ENCODE measurements around the gene CT45A8. TPM values are rescaled to one million over a fixed set of nuclear protein-coding genes. Genes with fewer than 3 reads are reported as not detected.
"Not testable (repeated sequence)": the region's sequence is repeated elsewhere in the genome, so short reads cannot be mapped to it uniquely, and the experiment has no call there.

CT45A8 gene
- not detected in 2 replicates for total RNA-seq
- long read RNA-seq, result 0 reads

- H3K36me3 Mint-ChIP-seq (ENCODE audit: unreplicated experiment); H3K9me3 Mint-ChIP-seq (ENCODE audit: unreplicated experiment); DNase-seq (ENCODE audit: extremely low spot score, unreplicated experiment); H3K4me3 Mint-ChIP-seq (ENCODE audit: unreplicated experiment); H3K27ac Mint-ChIP-seq (ENCODE audit: unreplicated experiment); H3K27me3 Mint-ChIP-seq (ENCODE audit: unreplicated experiment); H3K4me1 Mint-ChIP-seq (ENCODE audit: unreplicated experiment): not testable (repeated sequence)
Observed at GRCh38 chrX:135854438-135854837, at the start of gene CT45A8. TSS of gene CT45A8 (minus strand) at chrX:135854538. CDS start at chrX:135850783, 3,755 bp downstream.

- Mint-ChIP-seq H3K9me3 (ENCODE audit: unreplicated experiment) (peaks cover 3% of the 10 kb centered on the region), H3K4me3 (ENCODE audit: unreplicated experiment) (no peak within 1 kb of the TSS), H3K27ac (ENCODE audit: unreplicated experiment) (no peak within 1 kb of the TSS), H3K27me3 (ENCODE audit: unreplicated experiment) (no peaks in the 10 kb centered on the region), H3K4me1 (ENCODE audit: unreplicated experiment) (no peaks in the 10 kb centered on the region), H3K36me3 (ENCODE audit: unreplicated experiment) (no peaks in the 10 kb centered on the region)
- peak; percentile 80 for DNase-seq (ENCODE audit: extremely low spot score, unreplicated experiment)
- TF ChIP-seq CTCF (IDR thresholded peaks at IDR 0.05), result no peak
Observed at GRCh38 chrX:135893294-135893817, 39.0 kb upstream of the CT45A8 start, which contains the start of the genes CT45A10 and SAGE1. TSS of gene CT45A10 (minus strand) at chrX:135893444. CDS start at chrX:135885344, 8,100 bp downstream. TSS of gene SAGE1 (plus strand) at chrX:135893716. CDS start at chrX:135896243, 2,527 bp downstream.

GRCh38 chrX:135892781-135893180 is 38.4 kb upstream of the CT45A8 start:
- no peak for TF ChIP-seq CTCF (IDR thresholded peaks at IDR 0.05)
- Mint-ChIP-seq H3K9me3 (ENCODE audit: unreplicated experiment) (peaks cover 3% of the 10 kb centered on the region), H3K4me3 (ENCODE audit: unreplicated experiment) (no peak overlapping the region), H3K36me3 (ENCODE audit: unreplicated experiment) (no peaks in the 10 kb centered on the region), H3K27me3 (ENCODE audit: unreplicated experiment) (no peaks in the 10 kb centered on the region), H3K4me1 (ENCODE audit: unreplicated experiment) (no peaks in the 10 kb centered on the region), H3K27ac (ENCODE audit: unreplicated experiment) (no peak overlapping the region)
- peak; percentile 75 for DNase-seq (ENCODE audit: extremely low spot score, unreplicated experiment)

GRCh38 chrX:135890087-135890585 is 35.8 kb upstream of the CT45A8 start:
- H3K9me3 Mint-ChIP-seq (ENCODE audit: unreplicated experiment), result peaks cover 3% of the 10 kb centered on the region
- peak; percentile 72 for DNase-seq (ENCODE audit: extremely low spot score, unreplicated experiment)
- no peaks in the 10 kb centered on the region for H3K4me1 Mint-ChIP-seq (ENCODE audit: unreplicated experiment)
- no peak overlapping the region for H3K27ac Mint-ChIP-seq (ENCODE audit: unreplicated experiment)
- no peaks in the 10 kb centered on the region for H3K36me3 Mint-ChIP-seq (ENCODE audit: unreplicated experiment)
- no peak overlapping the region for H3K4me3 Mint-ChIP-seq (ENCODE audit: unreplicated experiment)
- no peak for TF ChIP-seq CTCF (IDR thresholded peaks at IDR 0.05)
- no peaks in the 10 kb centered on the region for H3K27me3 Mint-ChIP-seq (ENCODE audit: unreplicated experiment)

- peak; percentile 8 for TF ChIP-seq CTCF (IDR thresholded peaks at IDR 0.05)
- H3K36me3 Mint-ChIP-seq (ENCODE audit: unreplicated experiment); H3K4me1 Mint-ChIP-seq (ENCODE audit: unreplicated experiment); H3K27ac Mint-ChIP-seq (ENCODE audit: unreplicated experiment); H3K27me3 Mint-ChIP-seq (ENCODE audit: unreplicated experiment); H3K9me3 Mint-ChIP-seq (ENCODE audit: unreplicated experiment); H3K4me3 Mint-ChIP-seq (ENCODE audit: unreplicated experiment): not testable (repeated sequence)
- peak; percentile 59 for DNase-seq (ENCODE audit: extremely low spot score, unreplicated experiment)
Observed at GRCh38 chrX:135888976-135889375, 34.6 kb upstream of the CT45A8 start.

GRCh38 chrX:135888230-135888629 is 33.9 kb upstream of the CT45A8 start:
- H3K9me3 Mint-ChIP-seq (ENCODE audit: unreplicated experiment); H3K4me1 Mint-ChIP-seq (ENCODE audit: unreplicated experiment); H3K27ac Mint-ChIP-seq (ENCODE audit: unreplicated experiment); H3K27me3 Mint-ChIP-seq (ENCODE audit: unreplicated experiment); H3K4me3 Mint-ChIP-seq (ENCODE audit: unreplicated experiment); H3K36me3 Mint-ChIP-seq (ENCODE audit: unreplicated experiment): not testable (repeated sequence)
- peak; percentile 88 for DNase-seq (ENCODE audit: extremely low spot score, unreplicated experiment)

GRCh38 chrX:135882741-135883140 is 28.4 kb upstream of the CT45A8 start:
- H3K4me1 Mint-ChIP-seq (ENCODE audit: unreplicated experiment); H3K36me3 Mint-ChIP-seq (ENCODE audit: unreplicated experiment); H3K9me3 Mint-ChIP-seq (ENCODE audit: unreplicated experiment); H3K27me3 Mint-ChIP-seq (ENCODE audit: unreplicated experiment); DNase-seq (ENCODE audit: extremely low spot score, unreplicated experiment); H3K27ac Mint-ChIP-seq (ENCODE audit: unreplicated experiment); H3K4me3 Mint-ChIP-seq (ENCODE audit: unreplicated experiment): not testable (repeated sequence)

- not testable (repeated sequence) for DNase-seq (ENCODE audit: extremely low spot score, unreplicated experiment); H3K27ac Mint-ChIP-seq (ENCODE audit: unreplicated experiment); H3K36me3 Mint-ChIP-seq (ENCODE audit: unreplicated experiment); H3K27me3 Mint-ChIP-seq (ENCODE audit: unreplicated experiment); H3K4me3 Mint-ChIP-seq (ENCODE audit: unreplicated experiment); H3K4me1 Mint-ChIP-seq (ENCODE audit: unreplicated experiment); H3K9me3 Mint-ChIP-seq (ENCODE audit: unreplicated experiment)
Observed at GRCh38 chrX:135871712-135872111, 17.4 kb upstream of the CT45A8 start, which contains the start of gene CT45A9. TSS of gene CT45A9 (minus strand) at chrX:135871812. CDS start at chrX:135868061, 3,751 bp downstream.

GRCh38 chrX:135837180-135837579 is 17.2 kb downstream of the CT45A8 start, which contains the start of gene CT45A7:
TSS of gene CT45A7 (minus strand) at chrX:135837280. CDS start at chrX:135833533, 3,747 bp downstream.
- not testable (repeated sequence) for H3K4me3 Mint-ChIP-seq (ENCODE audit: unreplicated experiment); H3K27ac Mint-ChIP-seq (ENCODE audit: unreplicated experiment); H3K9me3 Mint-ChIP-seq (ENCODE audit: unreplicated experiment); H3K27me3 Mint-ChIP-seq (ENCODE audit: unreplicated experiment); H3K4me1 Mint-ChIP-seq (ENCODE audit: unreplicated experiment); H3K36me3 Mint-ChIP-seq (ENCODE audit: unreplicated experiment); DNase-seq (ENCODE audit: extremely low spot score, unreplicated experiment)
